IMR-90 (cell line): ENCODE data around the gene SESN3. TPM values are rescaled to one million over a fixed set of nuclear protein-coding genes. Genes with fewer than 3 reads are reported as not detected.

Source experiments
- ATAC-seq: fragments of 200-7000 bp; cut with Tn5 transposase; 2 replicates; pipeline ENCODE4 v1.9.1; 2020; ENCODE audit warnings: low read depth, mild to moderate bottlenecking, moderate library complexity
- BruUV-seq: library from RNA; stranded (reverse); fragments of 400-500 nt; replicated peaks from 2 replicates; lab custom pipeline; 2021; lab: Mats Ljungman, UMichigan
- CTCF ChIA-PET: fragments of 300-600 bp; formaldehyde crosslinking; extraction: SDS; loops from one replicate; lab custom pipeline; 2021; ENCODE audit warnings: antibody characterized with exemption; lab: Yijun Ruan, JAX
- POLR2A ChIA-PET: fragments of 300-600 bp; sonication (Branson Sonifier 250); formaldehyde crosslinking; loops from one replicate; lab custom pipeline; 2022; ENCODE audit warnings: antibody characterized with exemption; ENCODE audit not compliant: unreplicated experiment; lab: Charles Lee
- DNase-seq: peaks from one replicate; pipeline ENCODE4 v3.0.0; 2013
- H2AFZ ChIP-seq: replicated peaks from 2 replicates; pipeline ENCODE3; 2013; ENCODE audit warnings: low read length, mild to moderate bottlenecking; ENCODE audit not compliant: poor library complexity
- H2AK5ac ChIP-seq: 2 replicates; pipeline ENCODE4 v1.6.1; 2013; ENCODE audit warnings: low read depth, low read length, inconsistent platforms
- H2AK9ac ChIP-seq: replicated peaks from 2 replicates; pipeline ENCODE3; 2013; ENCODE audit warnings: mild to moderate bottlenecking, low read depth, low read length, moderate library complexity; ENCODE audit not compliant: poor library complexity
- H2BK120ac ChIP-seq: 2 replicates; pipeline ENCODE4 v1.6.1; 2013; ENCODE audit warnings: low read depth, low read length, inconsistent platforms
- H2BK15ac ChIP-seq: 3 replicates; pipeline ENCODE4 v1.6.1; 2013; ENCODE audit warnings: low read depth, low read length, inconsistent platforms
- H2BK20ac ChIP-seq: 2 replicates; pipeline ENCODE4 v1.6.1; 2013; ENCODE audit warnings: low read depth, mild to moderate bottlenecking, inconsistent platforms, low read length, moderate library complexity
- H2BK5ac ChIP-seq: 2 replicates; pipeline ENCODE4 v1.6.1; 2013; ENCODE audit warnings: mild to moderate bottlenecking, low read depth, low read length, inconsistent platforms; ENCODE audit not compliant: poor library complexity, severe bottlenecking
- H3K14ac ChIP-seq: replicated peaks from 2 replicates; pipeline ENCODE4 v1.6.1; 2013; ENCODE audit warnings: low read depth, low read length, inconsistent platforms
- H3K18ac ChIP-seq: 2 replicates; pipeline ENCODE4 v1.6.1; 2013; ENCODE audit warnings: low read depth, low read length, control low read depth
- H3K23ac ChIP-seq: 2 replicates; pipeline ENCODE4 v1.6.1; 2013; ENCODE audit warnings: low read depth, low read length, inconsistent platforms
- H3K27ac ChIP-seq: 2 replicates; pipeline ENCODE4 v1.5.1; 2013; ENCODE audit warnings: mild to moderate bottlenecking, control low read depth, low read length; ENCODE audit not compliant: insufficient read depth
- H3K27me3 ChIP-seq: 2 replicates; pipeline ENCODE4 v1.6.1; 2013; ENCODE audit warnings: low read length; ENCODE audit not compliant: control insufficient read depth, insufficient read depth
- H3K36me3 ChIP-seq: 2 replicates; pipeline ENCODE4 v1.6.1; 2013; ENCODE audit warnings: low read length, mixed read lengths; ENCODE audit not compliant: control insufficient read depth, insufficient read depth
- H3K4ac ChIP-seq: 2 replicates; pipeline ENCODE4 v1.6.1; 2013; ENCODE audit warnings: low read depth, low read length, inconsistent platforms
- H3K4me1 ChIP-seq: 2 replicates; pipeline ENCODE4 v1.6.1; 2013; ENCODE audit warnings: low read length, mixed read lengths; ENCODE audit not compliant: control insufficient read depth, insufficient read depth
- H3K4me2 ChIP-seq: 2 replicates; pipeline ENCODE4 v1.6.1; 2013; ENCODE audit warnings: low read depth, mild to moderate bottlenecking, control low read depth, low read length, moderate library complexity
- H3K4me3 ChIP-seq: 2 replicates; pipeline ENCODE4 v1.5.1; 2013; ENCODE audit warnings: low read depth, mild to moderate bottlenecking, control low read depth, low read length, moderate library complexity; ENCODE audit not compliant: insufficient read depth
- H3K56ac ChIP-seq: 2 replicates; pipeline ENCODE4 v1.6.1; 2013; ENCODE audit warnings: low read length, inconsistent platforms; ENCODE audit not compliant: insufficient read depth; ENCODE audit errors: extremely low read depth
- H3K79me1 ChIP-seq, 2 experiments: 2 replicates each; pipeline ENCODE4 v1.6.1; 2013; ENCODE audit warnings: low read length in 2 of 2, inconsistent platforms in 1 of 2, low read depth in 1 of 2
- H3K9ac ChIP-seq: 2 replicates; pipeline ENCODE4 v1.6.1; 2013; ENCODE audit warnings: low read depth, low read length, control low read depth
- H3K9me1 ChIP-seq: 2 replicates; pipeline ENCODE4 v1.6.1; 2013; ENCODE audit warnings: low read length, inconsistent platforms; ENCODE audit not compliant: insufficient read depth
- H3K9me3 ChIP-seq: 2 replicates; pipeline ENCODE4 v1.6.1; 2013; ENCODE audit warnings: low read length; ENCODE audit not compliant: control insufficient read depth, insufficient read depth
- H4K20me1 ChIP-seq: 2 replicates; pipeline ENCODE4 v1.6.1; 2013; ENCODE audit warnings: low read length, inconsistent platforms; ENCODE audit not compliant: insufficient read depth
- H4K5ac ChIP-seq: 2 replicates; pipeline ENCODE4 v1.6.1; 2013; ENCODE audit warnings: mild to moderate bottlenecking, low read depth, low read length, control low read depth
- H4K8ac ChIP-seq, 2 experiments: 2 replicates each; pipeline ENCODE4 v1.6.1; 2013; ENCODE audit warnings: low read depth in 2 of 2, low read length in 2 of 2, control low read depth in 1 of 2, inconsistent platforms in 1 of 2
- H4K91ac ChIP-seq: 2 replicates; pipeline ENCODE4 v1.6.1; 2013; ENCODE audit warnings: low read depth, low read length, inconsistent platforms; ENCODE audit not compliant: insufficient read depth
- BHLHE40 ChIP-seq: fragments of 150-350 bp; IDR thresholded peaks from 2 replicates; pipeline ENCODE4 v1.6.1; 2016; ENCODE audit warnings: mild to moderate bottlenecking, low read depth, low read length
- CEBPB ChIP-seq: IDR thresholded peaks from 2 replicates; pipeline ENCODE4 v1.6.1; 2012; ENCODE audit warnings: low read depth, low read length, improper control_type of control experiment
- MAFK ChIP-seq: IDR thresholded peaks from 2 replicates; pipeline ENCODE4 v1.6.1; 2012; ENCODE audit warnings: low read depth, low read length, improper control_type of control experiment
- MAZ ChIP-seq: IDR thresholded peaks from 2 replicates; pipeline ENCODE4 v1.6.1; 2012; ENCODE audit warnings: low read depth, mild to moderate bottlenecking, low read length, improper control_type of control experiment, moderate library complexity, borderline replicate concordance
- NFE2L2 ChIP-seq: fragments of 150-350 bp; IDR thresholded peaks from 2 replicates; pipeline ENCODE4 v1.6.1; 2016; ENCODE audit warnings: low read depth, mild to moderate bottlenecking, low read length
- POLR2A ChIP-seq: IDR thresholded peaks from 2 replicates; pipeline ENCODE4 v1.6.1; 2012; ENCODE audit warnings: mild to moderate bottlenecking, low read depth, low read length
- RCOR1 ChIP-seq: IDR thresholded peaks from 2 replicates; pipeline ENCODE4 v1.6.1; 2012; ENCODE audit warnings: mild to moderate bottlenecking, low read length, improper control_type of control experiment; ENCODE audit not compliant: insufficient replicate concordance
- whole genome bisulfite sequencing, 2 experiments: methylation state at CpG; one replicate each; pipeline versions ENCODE4 v1.1.5 to v1.1.7; 2013; ENCODE audit warnings: missing lambda C conversion rate in 2 of 2; ENCODE audit not compliant: insufficient read length in 1 of 2; ENCODE audit errors: extremely low coverage in 2 of 2; 5-methylcytosine and 5-hydroxymethylcytosine counted together
- dilution Hi-C: fragments of 300-500 bp; cut with HindIII; formaldehyde crosslinking; loops from one replicate; pipeline ENCODE4 v1.14.3; 2018; ENCODE audit warnings: low sequenced_read_pairs; ENCODE audit not compliant: unreplicated experiment
- in situ Hi-C: fragments of 300-500 bp; cut with MboI; formaldehyde crosslinking; loops from 3 replicates; pipeline ENCODE4 v1.14.3; 2019; ENCODE audit warnings: low sequenced_read_pairs, inconsistent platforms, mixed read lengths
- intact Hi-C: fragments of 100-400 bp; cut with micrococcal nuclease; formaldehyde crosslinking; loops from 2 replicates; pipeline ENCODE4 v1.10.0; 2022
- polyA plus RNA-seq, 3 experiments: library from polyadenylated mRNA; depleted of rRNA; stranded (reverse); fragments of >200 nt; gene quantifications; 2 replicates each; pipeline ENCODE4 v1.2.3, GENCODE V29; 2012; ENCODE audit warnings: low replicate concordance in 1 of 3
- total RNA-seq: library from RNA; depleted of rRNA; stranded (reverse); fragments of >200 nt; gene quantifications from 2 replicates; pipeline ENCODE4 v1.2.3, GENCODE V29; 2012
- TF ChIP-seq, protein P1 (sequence below): fragments of 150-350 bp; IDR thresholded peaks from 2 replicates; pipeline ENCODE4 v1.6.1; 2017; ENCODE audit warnings: mild to moderate bottlenecking, antibody characterized with exemption, low read length, low read depth
- TF ChIP-seq, protein P2 (sequence below): fragments of 150-350 bp; IDR thresholded peaks from 2 replicates; pipeline ENCODE4 v1.6.1; 2016; ENCODE audit warnings: low read depth, mild to moderate bottlenecking, low read length, moderate library complexity, borderline replicate concordance
- TF ChIP-seq, protein P3 (sequence below): conservative IDR thresholded peaks from 2 replicates; pipeline ENCODE4 v1.5.1; 2012; ENCODE audit warnings: mild to moderate bottlenecking, low read depth, low read length, improper control_type of control experiment

Gene SESN3
- total and polyA plus RNA-seq, 2 of the 4 experiments (the other 2 are of a cell fraction) = 2.0 to 7.7 TPM

DNA sequence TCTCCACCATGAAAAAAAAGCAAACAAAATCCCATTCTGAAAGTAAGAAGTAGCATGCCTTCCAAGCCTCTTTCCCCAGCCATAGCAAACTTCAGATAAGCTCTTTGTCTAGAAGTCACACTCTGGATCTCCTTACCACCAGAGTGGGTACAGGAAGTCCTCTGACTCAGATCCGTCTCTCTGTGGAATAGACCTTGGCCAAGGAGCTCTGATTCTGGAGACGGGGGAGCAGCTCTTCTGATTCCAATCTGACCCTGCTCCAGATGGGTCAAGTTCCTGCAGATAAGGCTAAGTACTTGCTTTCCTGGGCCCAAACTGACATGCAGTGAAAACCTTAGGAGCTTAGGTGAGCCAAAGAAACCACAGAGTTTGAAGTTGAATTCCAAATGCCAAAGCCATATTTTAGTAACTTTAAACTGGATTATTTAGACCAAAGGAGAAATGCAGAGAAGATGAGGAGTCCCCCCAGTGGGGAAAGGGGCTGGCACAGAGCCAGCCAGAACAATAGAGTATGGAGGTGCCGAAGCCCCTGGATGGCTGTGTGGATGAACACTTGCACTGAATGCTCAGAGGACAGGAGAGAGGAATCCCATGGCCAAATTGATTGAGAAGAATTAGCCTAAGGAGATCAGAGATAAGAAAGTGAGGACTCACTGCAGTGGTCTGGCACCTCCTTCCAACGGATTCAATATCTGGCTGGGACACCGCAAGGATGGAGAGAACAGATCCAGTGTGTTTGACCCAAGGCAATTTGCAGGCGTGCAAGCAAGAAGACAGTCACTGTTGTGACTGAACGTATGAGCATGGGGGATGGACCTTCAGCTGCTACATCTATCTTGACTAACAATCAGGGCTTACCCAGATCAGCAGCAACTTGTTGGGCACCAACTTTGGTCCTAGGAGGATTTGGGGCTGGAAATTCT, 86.4 kb downstream of the SESN3 start:
- H3K4ac ChIP-seq = no peak overlapping the region
- intact Hi-C loops = no loop called here
- H3K14ac ChIP-seq = no peak overlapping the region
- H4K91ac ChIP-seq = no peak overlapping the region
- 79% methylated on average over 5 of the region's 7 CpGs; no CpG with 5 or more reads in 1 of the 2 experiments for WGBS, 2 experiments
- dilution Hi-C loops = no loop called here
- H2BK120ac ChIP-seq = no peak overlapping the region
- H4K8ac ChIP-seq = no peak overlapping the region
- no peak overlapping the region for H3K27ac ChIP-seq
- H3K23ac ChIP-seq = no peak overlapping the region
- H3K4me3 ChIP-seq = no peak overlapping the region
- H3K79me1 ChIP-seq = no peaks in the 10 kb centered on the region
- ChIA-PET POLR2A (no interaction called here), CTCF (interaction anchor here (0.7 kb wide), 1 partner anchor 552 kb away, joined by 3 read pairs; no protein-coding TSS in a partner anchor)
- H2AK5ac ChIP-seq = no peak overlapping the region; the same call in 1 of the 2 replicates
- no peak overlapping the region for H2AK9ac ChIP-seq
- TF ChIP-seq POLR2A (no peak), RCOR1 (no peak), MAFK (no peak), NFE2L2 (no peak), BHLHE40 (no peak), MAZ (no peak), CEBPB (no peak)
- TF ChIP-seq, protein P1, sequence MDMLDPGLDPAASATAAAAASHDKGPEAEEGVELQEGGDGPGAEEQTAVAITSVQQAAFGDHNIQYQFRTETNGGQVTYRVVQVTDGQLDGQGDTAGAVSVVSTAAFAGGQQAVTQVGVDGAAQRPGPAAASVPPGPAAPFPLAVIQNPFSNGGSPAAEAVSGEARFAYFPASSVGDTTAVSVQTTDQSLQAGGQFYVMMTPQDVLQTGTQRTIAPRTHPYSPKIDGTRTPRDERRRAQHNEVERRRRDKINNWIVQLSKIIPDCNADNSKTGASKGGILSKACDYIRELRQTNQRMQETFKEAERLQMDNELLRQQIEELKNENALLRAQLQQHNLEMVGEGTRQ = no peak
- TF ChIP-seq, protein P2, sequence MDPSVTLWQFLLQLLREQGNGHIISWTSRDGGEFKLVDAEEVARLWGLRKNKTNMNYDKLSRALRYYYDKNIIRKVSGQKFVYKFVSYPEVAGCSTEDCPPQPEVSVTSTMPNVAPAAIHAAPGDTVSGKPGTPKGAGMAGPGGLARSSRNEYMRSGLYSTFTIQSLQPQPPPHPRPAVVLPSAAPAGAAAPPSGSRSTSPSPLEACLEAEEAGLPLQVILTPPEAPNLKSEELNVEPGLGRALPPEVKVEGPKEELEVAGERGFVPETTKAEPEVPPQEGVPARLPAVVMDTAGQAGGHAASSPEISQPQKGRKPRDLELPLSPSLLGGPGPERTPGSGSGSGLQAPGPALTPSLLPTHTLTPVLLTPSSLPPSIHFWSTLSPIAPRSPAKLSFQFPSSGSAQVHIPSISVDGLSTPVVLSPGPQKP = no peak
- TF ChIP-seq, protein P3, sequence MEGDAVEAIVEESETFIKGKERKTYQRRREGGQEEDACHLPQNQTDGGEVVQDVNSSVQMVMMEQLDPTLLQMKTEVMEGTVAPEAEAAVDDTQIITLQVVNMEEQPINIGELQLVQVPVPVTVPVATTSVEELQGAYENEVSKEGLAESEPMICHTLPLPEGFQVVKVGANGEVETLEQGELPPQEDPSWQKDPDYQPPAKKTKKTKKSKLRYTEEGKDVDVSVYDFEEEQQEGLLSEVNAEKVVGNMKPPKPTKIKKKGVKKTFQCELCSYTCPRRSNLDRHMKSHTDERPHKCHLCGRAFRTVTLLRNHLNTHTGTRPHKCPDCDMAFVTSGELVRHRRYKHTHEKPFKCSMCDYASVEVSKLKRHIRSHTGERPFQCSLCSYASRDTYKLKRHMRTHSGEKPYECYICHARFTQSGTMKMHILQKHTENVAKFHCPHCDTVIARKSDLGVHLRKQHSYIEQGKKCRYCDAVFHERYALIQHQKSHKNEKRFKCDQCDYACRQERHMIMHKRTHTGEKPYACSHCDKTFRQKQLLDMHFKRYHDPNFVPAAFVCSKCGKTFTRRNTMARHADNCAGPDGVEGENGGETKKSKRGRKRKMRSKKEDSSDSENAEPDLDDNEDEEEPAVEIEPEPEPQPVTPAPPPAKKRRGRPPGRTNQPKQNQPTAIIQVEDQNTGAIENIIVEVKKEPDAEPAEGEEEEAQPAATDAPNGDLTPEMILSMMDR = no peak
- H4K20me1 ChIP-seq = no peaks in the 10 kb centered on the region
- no peak overlapping the region for H3K18ac ChIP-seq
- no peaks in the 10 kb centered on the region for H3K9me3 ChIP-seq
- no peak overlapping the region for H4K5ac ChIP-seq
- no peak overlapping the region for H3K9ac ChIP-seq
- H3K36me3 ChIP-seq = no peaks in the 10 kb centered on the region
- DNase-seq (no peak), ATAC-seq (no peak)
- no peaks in the 10 kb centered on the region for H3K27me3 ChIP-seq
- H3K4me2 ChIP-seq = no peak overlapping the region
- H3K56ac ChIP-seq = no peak overlapping the region
- in situ Hi-C loops = no loop called here
- no peak overlapping the region for H2BK5ac ChIP-seq
- peaks cover 10% of the 10 kb centered on the region for H3K4me1 ChIP-seq
- H2BK15ac ChIP-seq = no peak overlapping the region
- peaks cover 6% of the 10 kb centered on the region; the same call in 1 of the 2 replicates for H3K9me1 ChIP-seq
- no TSS peak for BruUV-seq
- no peak overlapping the region for H2BK20ac ChIP-seq
- H2AFZ ChIP-seq = no peak overlapping the region
